GM18505 (cell line): ENCODE results near the gene SLC22A5.

ENCODE experiments used
- ATAC-seq: cut with Tn5 transposase; IDR thresholded peaks from one replicate; pipeline ENCODE4 v1.9.1; 2021; ENCODE audit not compliant: unreplicated experiment
- POLR2A ChIP-seq: IDR thresholded peaks from 4 replicates; pipeline ENCODE4 v1.6.1; 2011; ENCODE audit warnings: borderline replicate concordance; ENCODE audit not compliant: insufficient read depth, insufficient read length; ENCODE audit errors: extremely low read depth

Gene SLC22A5

GRCh38 chr5:132369474-132370180 lies at the start of gene SLC22A5:
Gene SLC22A5, plus strand, starts transcription at chr5:132369710. Its CDS starts 263 bp downstream, at chr5:132369973.
- TF ChIP-seq POLR2A = peak; percentile 62
- ATAC-seq = peak; percentile 89

- no peak for ATAC-seq
- no peak for TF ChIP-seq POLR2A
Observed at GRCh38 chr5:132319975-132320374, 49.5 kb upstream of the SLC22A5 start.

- TF ChIP-seq POLR2A = no peak
- ATAC-seq = no peak
Observed at GRCh38 chr5:132321109-132321721, 48.3 kb upstream of the SLC22A5 start.

- no peak for ATAC-seq
- no peak for TF ChIP-seq POLR2A
Observed at GRCh38 chr5:132322266-132322665, 47.2 kb upstream of the SLC22A5 start.

GRCh38 chr5:132323202-132323601 lies 46.3 kb upstream of the SLC22A5 start:
- ATAC-seq = no peak
- TF ChIP-seq POLR2A = no peak

- no peak for TF ChIP-seq POLR2A
Observed at GRCh38 chr5:132325691-132326090, 43.8 kb upstream of the SLC22A5 start.

GRCh38 chr5:132327252-132327955 lies 42.1 kb upstream of the SLC22A5 start:
- TF ChIP-seq POLR2A = no peak
- no peak for ATAC-seq

More at GRCh38 chr5:132325691-132326090, 43.8 kb upstream of the SLC22A5 start:
- no peak for ATAC-seq

GRCh38 chr5:132334812-132335211 lies 34.7 kb upstream of the SLC22A5 start:
- no peak for TF ChIP-seq POLR2A
- no peak for ATAC-seq

- ATAC-seq = no peak
- no peak for TF ChIP-seq POLR2A
Observed at GRCh38 chr5:132335402-132335801, 34.1 kb upstream of the SLC22A5 start.

GRCh38 chr5:132339502-132339901 lies 30.0 kb upstream of the SLC22A5 start:
- no peak for TF ChIP-seq POLR2A
- no peak for ATAC-seq

- ATAC-seq = no peak
Observed at GRCh38 chr5:132342291-132343180, 27.0 kb upstream of the SLC22A5 start.

GRCh38 chr5:132344775-132345514 lies 24.6 kb upstream of the SLC22A5 start:
- ATAC-seq = no peak
- no peak for TF ChIP-seq POLR2A

More at GRCh38 chr5:132342291-132343180, 27.0 kb upstream of the SLC22A5 start:
- TF ChIP-seq POLR2A = no peak
